Thyroid gland (tissue), 4 donors: ENCODE measurements around the gene TCEAL8. TPM values are rescaled to one million over a fixed set of nuclear protein-coding genes. Genes with fewer than 3 reads are reported as not detected.

ENCODE experiments used
- DNase-seq, 2 donors: peaks; one replicate each; pipeline ENCODE4 v3.0.0-alpha.2; 2019
- H3K27ac ChIP-seq, 3 donors: fragments of 200-600 bp; sonication (generic); 1 replicate in 2 of 3; 2 replicates in 1 of 3; pipeline ENCODE4 v1.5.1; 2016 to 2019; ENCODE audit warnings: mild to moderate bottlenecking in 1 of 3, moderate library complexity in 1 of 3
- H3K27me3 ChIP-seq: fragments of 200-600 bp; sonication (generic); one replicate; pipeline ENCODE4 v1.5.1; 2019
- H3K36me3 ChIP-seq, 2 donors: fragments of 200-600 bp; sonication (generic); one replicate each; pipeline ENCODE4 v1.5.1; 2016 to 2019
- H3K4me1 ChIP-seq, 2 donors: fragments of 200-600 bp; sonication (generic); one replicate each; pipeline ENCODE4 v1.5.1; 2017 to 2019
- H3K4me3 ChIP-seq, 3 donors: fragments of 200-600 bp; sonication (generic); replicated peaks in 1 of 3; 1 replicate in 2 of 3; 2 replicates in 1 of 3; pipeline ENCODE4 v1.5.1; 2016; ENCODE audit warnings: mild to moderate bottlenecking in 1 of 3
- H3K9me3 ChIP-seq: fragments of 200-600 bp; sonication (generic); one replicate; pipeline ENCODE4 v1.5.1; 2017
- POLR2A ChIP-seq, 2 donors: fragments of 450-650 bp; IDR thresholded peaks; one replicate each; pipeline ENCODE4 v1.6.1; 2017; ENCODE audit warnings: antibody characterized with exemption in 2 of 2, mild to moderate bottlenecking in 2 of 2, moderate library complexity in 1 of 2
- WGBS, 2 donors: methylation state at CpG; one replicate each; pipeline ENCODE4 v1.1.5; 2017; 5-methylcytosine and 5-hydroxymethylcytosine counted together
- intact Hi-C: fragments of 100-400 bp; cut with DNase I; formaldehyde crosslinking; loops from one replicate; pipeline ENCODE4 v1.15.1; 2023
- total RNA-seq, 4 donors: library from RNA; depleted of rRNA; stranded (reverse); fragments of >200 nt; gene quantifications; one replicate each; pipeline ENCODE4 v1.2.3, GENCODE V29; 2016
- TF ChIP-seq, protein P1 (sequence below), 6 experiments: fragments of 200-600 bp in 3 of 6; fragments of 450-650 bp in 3 of 6; sonication (generic) in 3 of 6; IDR thresholded peaks; one replicate each; pipeline ENCODE4 v1.5.1; 2016 to 2019; ENCODE audit warnings: antibody characterized with exemption in 6 of 6, mild to moderate bottlenecking in 2 of 6, inconsistent platforms in 1 of 6, moderate library complexity in 1 of 6

The TCEAL8 gene
- total RNA-seq, 4 donors from 2014 or later, result 74.5 to 106 (median 83.8) TPM

DNA sequence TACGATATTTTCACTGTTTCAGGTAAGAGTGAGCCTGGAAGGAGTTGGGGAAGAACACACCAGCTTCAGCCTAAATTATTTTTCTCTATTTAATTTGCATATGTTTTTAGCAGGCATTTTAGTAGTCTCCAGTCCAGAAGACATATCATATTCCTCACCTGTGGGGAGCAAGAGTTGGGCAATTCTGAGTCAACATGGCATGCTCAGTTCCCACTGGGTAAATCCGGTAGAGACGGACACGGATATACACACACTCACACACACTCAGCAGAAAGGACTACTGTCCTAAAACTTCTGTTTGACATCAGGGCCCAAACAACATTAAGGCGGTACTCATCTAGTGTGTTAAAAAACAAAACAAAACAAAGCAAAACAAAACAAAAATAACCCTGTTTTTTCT lies 44.9 kb downstream of the TCEAL8 start:
- Histone ChIP-seq H3K27me3 (no peaks in the 10 kb centered on the region), H3K4me1 (no peaks in the 10 kb centered on the region), H3K36me3 (no peaks in the 10 kb centered on the region), H3K9me3 (no peaks in the 10 kb centered on the region), H3K4me3 (no peak overlapping the region), H3K27ac (no peak overlapping the region)
- WGBS, 2 donors, result 92 to 93% methylated on average over 5 of the region's 5 CpGs
- TF ChIP-seq, protein P1, sequence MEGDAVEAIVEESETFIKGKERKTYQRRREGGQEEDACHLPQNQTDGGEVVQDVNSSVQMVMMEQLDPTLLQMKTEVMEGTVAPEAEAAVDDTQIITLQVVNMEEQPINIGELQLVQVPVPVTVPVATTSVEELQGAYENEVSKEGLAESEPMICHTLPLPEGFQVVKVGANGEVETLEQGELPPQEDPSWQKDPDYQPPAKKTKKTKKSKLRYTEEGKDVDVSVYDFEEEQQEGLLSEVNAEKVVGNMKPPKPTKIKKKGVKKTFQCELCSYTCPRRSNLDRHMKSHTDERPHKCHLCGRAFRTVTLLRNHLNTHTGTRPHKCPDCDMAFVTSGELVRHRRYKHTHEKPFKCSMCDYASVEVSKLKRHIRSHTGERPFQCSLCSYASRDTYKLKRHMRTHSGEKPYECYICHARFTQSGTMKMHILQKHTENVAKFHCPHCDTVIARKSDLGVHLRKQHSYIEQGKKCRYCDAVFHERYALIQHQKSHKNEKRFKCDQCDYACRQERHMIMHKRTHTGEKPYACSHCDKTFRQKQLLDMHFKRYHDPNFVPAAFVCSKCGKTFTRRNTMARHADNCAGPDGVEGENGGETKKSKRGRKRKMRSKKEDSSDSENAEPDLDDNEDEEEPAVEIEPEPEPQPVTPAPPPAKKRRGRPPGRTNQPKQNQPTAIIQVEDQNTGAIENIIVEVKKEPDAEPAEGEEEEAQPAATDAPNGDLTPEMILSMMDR (IDR thresholded peaks at IDR 0.05), result no peak
- TF ChIP-seq POLR2A (IDR thresholded peaks at IDR 0.05), result no peak
- intact Hi-C loops, result no loop called here
- no peak for DNase-seq

Other genes starting within 250 kb of the TCEAL8 start
- 10 to 100 TPM; 10.5 to 41.5 (median 25.8) TPM for gene BEX1, start 191.0 kb downstream of the TCEAL8 start, total RNA-seq
- 1 to 10 TPM in 1 of 4 donors, under 1 TPM in 1, not detected in 2; 0.89 to 3.2 TPM for gene NXF3, start 162.0 kb downstream of the TCEAL8 start, total RNA-seq
- gene BEX4, start 40.0 kb downstream of the TCEAL8 start, total RNA-seq, result 100 to 1,000 TPM in 2 of 4 donors, 10 to 100 TPM in 2; 72.2 to 123 (median 103) TPM
- gene TCEAL5, start 21.6 kb upstream of the TCEAL8 start, total RNA-seq, result 1 to 10 TPM in 2 of 4 donors, under 1 TPM in 1, not detected in 1; 0.88 to 2.2 (median 1.0) TPM
- 100 to 1,000 TPM in 2 of 4 donors, 10 to 100 TPM in 2; 91.4 to 113 (median 102) TPM for gene BEX2, start 55.8 kb upstream of the TCEAL8 start, total RNA-seq
- 1 to 10 TPM; 2.3 to 6.6 (median 4.1) TPM for gene TCEAL7, start 75.1 kb upstream of the TCEAL8 start, total RNA-seq
- gene TCEAL9, start 101.4 kb upstream of the TCEAL8 start, total RNA-seq, result 100 to 1,000 TPM; 123 to 140 (median 132) TPM
- gene BEX3, start 121.4 kb upstream of the TCEAL8 start, total RNA-seq, result 100 to 1,000 TPM; 284 to 491 (median 355) TPM